Stimulated activated naive CD8-positive, alpha-beta T cell treated with anti-CD3 and anti-CD28 coated beads, Interleukin-15, Interleukin-2, amounts not matched to agents 100 ng/mL and 50 ng/mL, for 24 hours (primary cell): Measurements from ENCODE around the gene TOM1L2.
"Not testable (repeated sequence)": the region's sequence is repeated elsewhere in the genome, so short reads cannot be mapped to it uniquely, and the experiment has no call there.

Source experiments
- H3K27ac Mint-ChIP-seq: one replicate; pipeline ENCODE4 v1.8.0; 2021; ENCODE audit warnings: mild to moderate bottlenecking, mixed read lengths
- H3K27me3 Mint-ChIP-seq: one replicate; pipeline ENCODE4 v1.8.0; 2021; ENCODE audit warnings: mixed read lengths
- H3K36me3 Mint-ChIP-seq: one replicate; pipeline ENCODE4 v1.8.0; 2021; ENCODE audit warnings: low read depth, mixed read lengths
- H3K4me1 Mint-ChIP-seq: one replicate; pipeline ENCODE4 v1.8.0; 2021; ENCODE audit warnings: low read depth, mixed read lengths
- H3K4me3 Mint-ChIP-seq: one replicate; pipeline ENCODE4 v1.8.0; 2021; ENCODE audit warnings: mild to moderate bottlenecking, mixed read lengths
- H3K9me3 Mint-ChIP-seq: one replicate; pipeline ENCODE4 v1.8.0; 2021; ENCODE audit warnings: mixed read lengths

Gene TOM1L2

DNA sequence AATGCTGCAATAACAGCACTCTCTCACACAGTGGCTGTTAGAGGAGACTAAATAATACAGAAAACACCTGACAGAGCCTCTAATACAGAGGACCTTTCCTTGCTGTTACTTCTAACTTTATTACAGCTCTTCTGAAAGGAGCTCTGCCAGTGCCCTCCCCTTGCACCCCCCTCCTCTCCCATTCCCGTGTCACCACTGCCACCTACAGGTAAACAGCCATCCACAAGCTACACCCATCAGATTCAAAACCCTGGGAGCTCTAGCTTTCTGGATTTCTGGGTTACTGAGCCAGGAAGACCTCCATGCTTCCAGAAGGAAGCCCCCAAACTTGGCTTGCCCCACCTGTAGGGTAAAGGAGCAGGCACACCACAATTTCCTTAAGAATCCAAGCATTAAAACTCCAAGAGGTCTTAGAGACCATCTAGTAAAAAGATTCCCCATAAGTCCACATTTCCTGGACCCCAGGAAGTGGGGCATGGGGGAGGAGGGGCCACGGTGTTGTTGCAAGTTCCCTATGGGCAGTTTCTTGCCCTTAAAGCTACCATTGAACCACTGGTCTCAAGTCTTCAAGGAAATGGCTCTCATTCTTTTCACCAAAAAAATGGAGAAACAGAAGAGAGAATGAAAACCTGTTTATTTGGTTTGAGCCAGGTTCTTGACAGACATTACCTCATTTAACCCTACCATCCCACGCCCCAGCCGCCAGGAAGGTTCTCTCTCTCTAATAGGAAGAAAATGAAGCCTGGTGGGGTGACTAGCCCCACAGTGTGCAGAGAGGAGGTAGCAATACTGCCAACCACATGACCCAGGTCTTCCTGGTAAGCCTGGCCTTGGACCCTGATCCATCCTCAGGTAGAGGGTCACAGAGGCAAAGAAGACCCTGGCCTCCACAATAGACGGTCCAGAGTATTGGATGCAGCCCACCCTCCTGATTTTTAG lies 52.8 kb downstream of the TOM1L2 start:
- no peaks in the 10 kb centered on the region for H3K9me3 Mint-ChIP-seq
- H3K4me3 Mint-ChIP-seq, result no peak overlapping the region

DNA sequence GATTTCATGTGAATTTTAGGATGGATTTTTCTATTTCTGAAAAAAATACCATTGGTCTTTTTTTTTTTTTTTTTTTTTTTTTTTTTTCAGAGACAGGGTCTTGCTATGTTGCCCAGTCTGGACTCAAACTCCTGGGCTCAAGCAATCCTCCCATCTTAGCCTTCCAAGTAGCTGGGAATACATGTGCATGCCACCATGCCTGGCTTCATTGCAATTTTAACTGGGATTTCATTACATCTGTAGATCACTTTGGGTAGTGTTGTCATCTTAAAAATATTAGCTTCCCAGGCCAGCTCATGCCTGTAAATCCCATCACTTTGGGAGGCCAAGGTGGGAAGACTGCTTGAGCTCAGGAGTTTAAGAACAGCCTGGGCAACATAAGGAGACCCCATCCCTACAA lies 54.8 kb downstream of the TOM1L2 start:
- Mint-ChIP-seq H3K9me3 (no peaks in the 10 kb centered on the region), H3K27ac (no peak overlapping the region), H3K27me3 (no peaks in the 10 kb centered on the region), H3K36me3 (no peaks in the 10 kb centered on the region), H3K4me3 (no peak overlapping the region), H3K4me1 (peaks cover 26% of the 10 kb centered on the region)

More for the DNA sequence above, 52.8 kb downstream of the TOM1L2 start:
- Mint-ChIP-seq H3K36me3 (no peaks in the 10 kb centered on the region), H3K27ac (no peak overlapping the region), H3K4me1 (peaks cover 20% of the 10 kb centered on the region), H3K27me3 (no peaks in the 10 kb centered on the region)

DNA sequence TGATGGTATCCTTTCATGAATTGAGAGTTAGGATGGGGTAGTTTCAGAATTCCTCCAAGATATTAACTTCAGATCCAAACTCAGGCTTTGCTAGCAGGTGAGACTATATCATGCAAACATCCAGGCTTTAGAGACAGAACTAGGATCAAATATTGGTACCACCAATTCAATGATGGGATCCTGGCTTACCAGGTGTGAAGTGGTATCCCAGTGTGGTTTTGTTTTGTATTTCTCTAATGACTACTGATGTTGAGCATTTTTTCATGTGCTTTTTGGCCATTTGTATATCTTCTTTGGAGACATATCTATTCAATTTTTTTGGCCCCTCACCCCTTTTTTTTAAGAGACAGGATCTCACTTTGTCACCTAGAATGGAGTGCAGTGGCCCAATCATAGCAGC lies 57.0 kb downstream of the TOM1L2 start:
- Mint-ChIP-seq H3K36me3 (no peaks in the 10 kb centered on the region), H3K27ac (no peak overlapping the region), H3K27me3 (no peaks in the 10 kb centered on the region)

DNA sequence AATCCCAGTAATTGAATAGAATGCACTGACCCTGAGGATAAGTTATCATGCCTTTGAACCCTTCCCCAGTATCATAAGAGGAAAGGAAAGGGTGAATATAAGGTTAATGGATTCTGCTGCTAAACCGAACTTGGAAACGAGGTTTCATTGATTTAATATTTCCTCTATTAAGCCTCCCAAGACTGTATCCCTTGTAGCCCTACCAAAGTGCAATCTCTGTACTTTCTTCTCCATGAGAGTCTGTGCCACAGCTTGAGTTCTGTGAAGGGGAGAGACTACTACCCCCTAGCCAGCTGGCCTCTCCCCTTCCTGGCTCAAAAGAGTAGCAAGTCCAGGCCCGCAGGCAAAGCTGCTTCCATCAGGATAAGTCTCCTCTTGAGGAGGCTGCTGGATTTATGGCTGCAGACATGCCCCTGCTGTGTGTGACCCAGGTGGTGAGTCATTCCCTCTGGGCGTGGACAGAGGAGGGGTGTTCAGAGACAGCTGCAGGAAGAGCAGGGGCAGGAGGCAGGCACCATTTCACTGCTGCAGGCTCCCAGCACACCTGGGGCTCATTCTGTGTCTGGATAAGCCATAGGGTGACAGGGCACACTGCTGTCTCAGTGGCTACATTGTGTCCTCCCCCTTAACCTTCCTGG lies 58.4 kb downstream of the TOM1L2 start:
- Mint-ChIP-seq H3K36me3 (no peaks in the 10 kb centered on the region), H3K27me3 (no peaks in the 10 kb centered on the region), H3K4me3 (no peak overlapping the region), H3K9me3 (no peaks in the 10 kb centered on the region), H3K27ac (no peak overlapping the region), H3K4me1 (peaks cover 7% of the 10 kb centered on the region)

More for the DNA sequence above, 57.0 kb downstream of the TOM1L2 start:
- Mint-ChIP-seq H3K4me3 (no peak overlapping the region), H3K9me3 (no peaks in the 10 kb centered on the region), H3K4me1 (peaks cover 11% of the 10 kb centered on the region)

GRCh38 chr17:17912336-17912735 lies 59.9 kb downstream of the TOM1L2 start:
- not testable (repeated sequence) for H3K36me3 Mint-ChIP-seq, H3K9me3 Mint-ChIP-seq, H3K27me3 Mint-ChIP-seq

GRCh38 chr17:17911001-17911613 lies 61.1 kb downstream of the TOM1L2 start:
- Mint-ChIP-seq H3K4me3 (no peak overlapping the region), H3K27ac (no peak overlapping the region), H3K36me3 (peaks cover 5% of the 10 kb centered on the region), H3K27me3 (no peaks in the 10 kb centered on the region), H3K9me3 (no peaks in the 10 kb centered on the region), H3K4me1 (peaks cover 7% of the 10 kb centered on the region)

More at GRCh38 chr17:17912336-17912735, 59.9 kb downstream of the TOM1L2 start:
- H3K27ac Mint-ChIP-seq, H3K4me3 Mint-ChIP-seq, H3K4me1 Mint-ChIP-seq: not testable (repeated sequence)

GRCh38 chr17:17910060-17910459 lies 62.1 kb downstream of the TOM1L2 start:
- no peaks in the 10 kb centered on the region for H3K27me3 Mint-ChIP-seq
- peaks cover 5% of the 10 kb centered on the region for H3K36me3 Mint-ChIP-seq
- peaks cover 7% of the 10 kb centered on the region for H3K4me1 Mint-ChIP-seq
- H3K27ac Mint-ChIP-seq, result no peak overlapping the region
- no peak overlapping the region for H3K4me3 Mint-ChIP-seq
- H3K9me3 Mint-ChIP-seq, result no peaks in the 10 kb centered on the region

DNA sequence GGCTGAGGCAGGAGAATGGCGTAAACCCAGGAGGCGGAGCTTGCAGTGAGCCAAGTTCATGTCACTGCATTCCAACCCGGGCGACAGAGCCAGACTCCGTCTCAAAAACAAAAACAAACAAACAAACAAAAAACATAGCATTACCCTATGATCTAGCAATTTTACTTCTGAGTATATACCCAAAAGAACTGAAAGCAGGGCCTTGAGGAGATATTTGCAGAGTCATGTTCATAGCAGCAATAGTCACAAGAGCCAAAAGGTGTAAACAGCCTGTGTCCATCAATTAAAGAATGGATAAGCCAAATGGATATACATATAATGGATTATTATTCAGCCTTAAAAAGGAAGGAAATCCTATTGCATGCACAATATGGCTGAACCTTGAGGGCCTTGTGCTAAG lies 63.1 kb downstream of the TOM1L2 start:
- no peaks in the 10 kb centered on the region for H3K27me3 Mint-ChIP-seq
- H3K9me3 Mint-ChIP-seq, result no peaks in the 10 kb centered on the region
- H3K36me3 Mint-ChIP-seq, result peaks cover 5% of the 10 kb centered on the region
- no peak overlapping the region for H3K27ac Mint-ChIP-seq
- no peak overlapping the region for H3K4me3 Mint-ChIP-seq
- H3K4me1 Mint-ChIP-seq, result peaks cover 4% of the 10 kb centered on the region

DNA sequence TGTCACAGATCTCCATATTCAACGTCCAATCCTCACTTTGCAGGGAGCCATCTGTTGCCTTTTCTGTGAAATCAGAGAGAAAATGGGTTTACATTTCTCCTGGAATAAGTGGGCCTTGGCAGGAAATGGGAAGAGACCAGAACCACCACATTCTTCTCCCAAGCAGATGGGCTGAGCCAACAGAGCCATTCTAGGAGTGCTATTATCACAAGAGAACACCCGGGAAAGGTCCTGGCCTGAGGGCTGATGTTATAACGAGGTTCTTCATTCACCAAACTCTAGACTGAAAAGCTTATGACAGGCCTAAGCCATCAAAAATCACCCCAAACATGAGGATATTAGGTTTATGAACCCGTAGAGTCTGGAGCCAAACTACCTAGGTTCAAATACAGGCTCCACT lies 64.7 kb downstream of the TOM1L2 start:
- Mint-ChIP-seq H3K36me3 (peaks cover 5% of the 10 kb centered on the region), H3K27me3 (no peaks in the 10 kb centered on the region), H3K4me3 (no peak overlapping the region), H3K9me3 (no peaks in the 10 kb centered on the region), H3K27ac (no peak overlapping the region), H3K4me1 (no peaks in the 10 kb centered on the region)

DNA sequence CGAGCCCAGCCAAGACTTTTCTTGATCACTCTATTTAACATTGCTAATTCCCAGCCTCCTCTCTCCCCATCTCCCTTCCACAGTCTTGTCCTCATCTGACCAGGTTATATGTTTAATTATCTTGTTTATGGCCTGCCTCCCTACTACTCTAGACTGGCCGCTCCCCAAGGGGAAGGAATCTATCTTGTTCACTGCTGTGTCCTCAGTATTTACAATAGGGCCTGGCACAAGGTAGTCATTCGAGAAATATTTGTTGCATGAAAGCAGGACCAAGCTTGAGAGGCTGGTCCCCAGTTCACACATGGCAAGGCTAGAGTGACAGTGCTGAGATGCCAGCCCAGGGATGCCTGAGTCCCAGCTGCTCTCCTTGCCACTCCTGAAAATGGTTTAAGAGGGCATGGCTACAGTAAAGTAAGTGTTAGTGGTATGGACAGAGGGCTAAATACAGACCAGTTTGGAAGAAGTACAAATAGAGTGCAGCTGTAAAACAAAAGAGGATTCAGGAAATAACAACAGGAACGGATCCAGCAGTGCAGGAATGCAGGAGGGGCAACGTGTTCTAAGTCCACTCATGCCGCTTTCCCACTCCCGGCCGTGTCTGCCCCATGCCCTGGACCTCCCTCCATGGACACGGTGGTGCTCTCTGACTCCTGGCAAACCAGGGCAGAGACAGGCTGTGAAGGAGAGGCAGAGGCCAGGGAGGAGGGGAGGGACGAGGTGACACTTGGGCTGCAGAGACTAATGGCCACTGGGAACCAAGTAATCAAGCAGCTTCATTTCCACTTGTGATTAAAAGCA lies 65.6 kb downstream of the TOM1L2 start:
- Mint-ChIP-seq H3K36me3 (peaks cover 5% of the 10 kb centered on the region), H3K9me3 (no peaks in the 10 kb centered on the region), H3K4me3 (no peak overlapping the region), H3K4me1 (no peaks in the 10 kb centered on the region), H3K27ac (no peak overlapping the region), H3K27me3 (no peaks in the 10 kb centered on the region)

DNA sequence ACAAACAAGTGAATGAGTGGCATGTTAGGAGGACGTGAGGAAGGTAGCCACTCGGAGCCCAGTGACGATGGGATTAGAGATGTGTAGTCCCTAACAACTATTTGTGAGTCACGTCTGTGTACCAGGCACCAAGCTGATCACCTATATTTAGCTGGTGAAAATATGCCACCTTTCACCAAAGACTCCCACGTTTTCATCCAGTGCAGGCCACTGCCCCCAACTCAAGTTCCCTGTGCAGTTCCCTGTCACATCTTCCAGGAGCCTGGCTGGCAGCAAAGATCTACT lies 67.2 kb downstream of the TOM1L2 start:
- H3K9me3 Mint-ChIP-seq, result no peaks in the 10 kb centered on the region
- H3K36me3 Mint-ChIP-seq, result peaks cover 5% of the 10 kb centered on the region
- H3K27ac Mint-ChIP-seq, result no peak overlapping the region
- H3K4me3 Mint-ChIP-seq, result no peak overlapping the region
- H3K27me3 Mint-ChIP-seq, result no peaks in the 10 kb centered on the region
- no peaks in the 10 kb centered on the region for H3K4me1 Mint-ChIP-seq

DNA sequence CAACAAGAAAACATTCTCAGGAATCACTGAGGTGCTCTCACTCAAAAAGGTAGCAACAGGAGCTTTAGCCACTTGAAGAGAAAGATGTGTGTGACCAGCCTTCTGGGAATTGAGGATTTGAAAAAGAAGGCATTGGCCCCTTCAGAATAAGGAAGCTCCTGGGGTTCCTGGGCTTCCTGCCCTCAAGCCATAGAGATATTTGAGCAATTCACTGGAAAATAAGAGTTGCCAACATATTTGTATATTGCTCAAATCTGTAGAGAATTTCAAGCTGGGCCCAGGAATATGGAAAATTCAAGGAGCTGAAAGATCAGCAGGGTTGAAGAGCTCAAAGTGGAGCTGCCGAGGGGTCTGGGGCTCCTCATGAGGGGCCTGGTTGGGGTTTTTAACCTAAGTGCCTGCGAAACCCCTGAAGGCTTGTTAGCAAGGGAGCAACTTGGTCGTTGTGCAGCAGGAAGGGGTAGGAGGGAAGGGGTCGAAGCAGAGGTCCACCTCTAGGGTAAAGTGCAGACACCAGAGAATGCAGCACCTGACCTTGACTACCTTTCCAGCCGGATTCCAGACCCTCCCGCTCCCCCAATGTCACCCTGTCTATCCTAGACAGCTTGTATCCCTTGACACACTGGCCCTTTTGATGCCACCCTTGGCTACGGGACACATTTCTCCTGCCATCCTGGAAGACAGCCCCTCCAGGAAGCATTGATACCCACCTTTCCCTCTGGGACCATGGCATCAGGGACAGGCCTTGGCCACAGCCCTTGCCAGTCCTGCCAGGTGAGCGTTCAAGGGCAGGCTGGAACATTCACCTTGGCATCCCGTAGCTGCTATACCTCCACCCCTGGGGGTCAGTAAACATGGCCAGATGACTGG lies 67.8 kb downstream of the TOM1L2 start:
- H3K9me3 Mint-ChIP-seq, result no peaks in the 10 kb centered on the region
- H3K4me1 Mint-ChIP-seq, result no peaks in the 10 kb centered on the region
- peaks cover 5% of the 10 kb centered on the region for H3K36me3 Mint-ChIP-seq
- no peaks in the 10 kb centered on the region for H3K27me3 Mint-ChIP-seq
- H3K4me3 Mint-ChIP-seq, result no peak overlapping the region
- no peak overlapping the region for H3K27ac Mint-ChIP-seq

- H3K27me3 Mint-ChIP-seq, result no peaks in the 10 kb centered on the region
- no peak overlapping the region for H3K27ac Mint-ChIP-seq
- H3K4me1 Mint-ChIP-seq, result no peaks in the 10 kb centered on the region
- H3K4me3 Mint-ChIP-seq, result no peak overlapping the region
- no peaks in the 10 kb centered on the region for H3K9me3 Mint-ChIP-seq
- peaks cover 5% of the 10 kb centered on the region for H3K36me3 Mint-ChIP-seq
Observed at GRCh38 chr17:17902877-17903276, 69.3 kb downstream of the TOM1L2 start.

DNA sequence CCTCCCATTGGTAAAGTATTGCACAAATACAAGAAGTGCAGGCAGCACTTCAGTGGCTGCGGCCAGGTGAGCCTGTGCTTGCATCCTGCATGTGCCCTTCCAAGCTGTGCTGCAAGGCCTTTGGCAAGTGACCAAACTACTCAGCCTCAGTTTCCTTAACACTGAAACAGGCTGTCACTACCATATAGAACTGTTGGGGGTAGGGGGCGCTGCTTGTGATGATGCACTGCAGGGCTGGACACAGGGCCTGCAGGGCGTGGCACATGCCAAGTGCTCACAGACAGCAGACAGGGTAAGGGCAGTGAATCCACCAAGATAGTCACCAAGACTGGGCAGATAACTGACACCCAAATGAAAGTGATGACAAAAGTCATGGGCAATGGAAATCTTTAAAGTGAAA lies 69.8 kb downstream of the TOM1L2 start:
- H3K27ac Mint-ChIP-seq, result no peak overlapping the region
- no peaks in the 10 kb centered on the region for H3K9me3 Mint-ChIP-seq
- peaks cover 5% of the 10 kb centered on the region for H3K36me3 Mint-ChIP-seq
- no peak overlapping the region for H3K4me3 Mint-ChIP-seq
- H3K4me1 Mint-ChIP-seq, result no peaks in the 10 kb centered on the region
- H3K27me3 Mint-ChIP-seq, result no peaks in the 10 kb centered on the region
